GM18909 (cell line): ENCODE measurements around the gene C9orf50.

Source experiments
- ATAC-seq: cut with Tn5 transposase; IDR thresholded peaks from one replicate; pipeline ENCODE4 v1.9.1; 2021; ENCODE audit warnings: mild to moderate bottlenecking; ENCODE audit not compliant: unreplicated experiment, poor library complexity

The C9orf50 gene

DNA sequence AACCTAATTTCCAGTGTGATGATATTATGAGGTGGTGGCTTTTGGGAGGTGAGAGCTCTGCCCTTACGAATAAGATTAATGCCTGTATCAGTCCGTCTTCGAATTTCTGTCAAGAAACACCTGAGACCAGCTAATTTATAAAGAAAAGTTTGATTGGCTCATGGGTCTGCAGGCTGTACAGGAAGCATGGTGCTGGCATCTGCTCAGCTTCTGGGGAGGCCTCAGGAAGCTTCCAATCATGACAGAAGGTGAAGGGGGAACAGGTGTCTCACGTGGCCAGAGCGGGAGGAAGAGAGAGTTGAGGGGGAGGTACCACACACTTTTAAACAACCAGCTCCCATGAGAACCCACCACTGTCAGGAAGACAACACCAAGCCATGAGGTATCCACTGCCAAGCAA lies 46.9 kb downstream of the C9orf50 start:
- ATAC-seq = no peak

DNA sequence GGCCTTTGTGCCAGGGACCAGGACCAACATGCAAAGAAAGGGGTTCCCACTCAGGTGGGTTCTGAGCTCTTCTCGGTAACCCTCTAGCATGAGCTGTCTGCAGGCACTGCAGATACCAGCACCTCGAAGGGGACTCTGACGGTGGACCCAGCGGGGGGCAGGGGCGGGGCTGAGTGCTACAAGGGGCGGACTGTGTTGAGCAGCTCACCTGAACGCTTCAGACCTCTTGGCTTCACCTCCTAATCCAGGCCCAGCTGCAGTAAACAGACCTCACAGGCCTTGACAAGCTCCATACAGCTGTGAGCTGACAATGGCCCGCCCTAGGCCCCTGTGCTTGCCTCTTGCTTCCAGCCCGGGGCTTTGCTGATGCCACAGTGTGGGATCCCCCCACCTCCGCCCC lies 48.4 kb downstream of the C9orf50 start:
- no peak for ATAC-seq

DNA sequence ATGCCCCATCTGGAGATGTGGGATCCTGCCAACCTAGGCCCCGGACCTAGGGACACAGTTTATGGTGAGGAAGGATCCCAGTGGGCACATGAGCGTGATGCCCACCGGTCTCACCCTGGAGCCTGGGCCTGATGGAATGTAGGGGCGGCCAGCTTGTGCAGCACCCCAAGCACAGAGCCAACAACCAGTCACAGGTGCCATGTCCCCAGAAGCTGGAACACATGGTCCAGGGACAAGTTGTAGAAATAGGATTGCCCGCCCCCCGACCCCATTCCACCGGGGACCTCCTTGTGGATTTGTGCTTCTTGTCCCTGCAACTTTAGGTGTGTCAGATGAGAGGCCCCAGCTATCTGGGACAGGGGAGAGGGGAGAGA lies 48.9 kb downstream of the C9orf50 start:
- no peak for ATAC-seq

DNA sequence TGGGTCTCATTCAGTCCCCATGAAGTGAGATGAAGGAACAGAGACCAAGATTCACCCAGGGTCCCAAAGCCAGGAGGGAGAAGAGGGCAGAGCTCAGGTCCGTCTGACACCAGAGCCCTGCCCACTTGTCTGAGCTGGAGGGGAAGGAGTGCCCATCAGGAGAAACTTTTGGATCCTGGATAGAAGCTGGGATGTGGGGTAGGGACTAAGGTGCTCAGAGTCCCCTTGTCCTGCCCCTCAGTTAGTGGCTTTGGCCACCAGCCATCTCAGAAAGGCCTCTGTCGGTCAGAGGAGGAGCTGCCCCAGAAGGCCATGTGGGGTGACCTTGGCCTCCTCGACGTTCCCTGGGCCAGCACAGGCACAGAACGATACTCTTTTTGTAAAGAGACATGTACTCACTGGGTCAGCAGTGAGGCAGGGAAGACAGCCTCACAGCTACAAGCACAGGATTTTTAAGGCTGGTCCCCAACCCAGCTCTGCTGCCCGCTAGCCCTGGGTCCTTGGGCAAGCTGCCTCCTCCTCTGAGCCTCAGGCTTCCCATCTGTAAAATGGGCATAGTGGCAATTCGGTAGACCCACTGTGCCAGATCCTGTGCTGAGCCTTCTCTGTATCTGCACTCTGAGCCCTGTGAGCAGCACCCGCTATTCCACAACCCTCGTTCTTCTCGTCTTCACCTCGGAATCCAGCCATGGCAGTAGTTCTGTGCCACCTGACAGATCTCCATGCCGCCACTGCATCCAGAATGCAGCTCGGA lies 49.4 kb downstream of the C9orf50 start:
- ATAC-seq = no peak

DNA sequence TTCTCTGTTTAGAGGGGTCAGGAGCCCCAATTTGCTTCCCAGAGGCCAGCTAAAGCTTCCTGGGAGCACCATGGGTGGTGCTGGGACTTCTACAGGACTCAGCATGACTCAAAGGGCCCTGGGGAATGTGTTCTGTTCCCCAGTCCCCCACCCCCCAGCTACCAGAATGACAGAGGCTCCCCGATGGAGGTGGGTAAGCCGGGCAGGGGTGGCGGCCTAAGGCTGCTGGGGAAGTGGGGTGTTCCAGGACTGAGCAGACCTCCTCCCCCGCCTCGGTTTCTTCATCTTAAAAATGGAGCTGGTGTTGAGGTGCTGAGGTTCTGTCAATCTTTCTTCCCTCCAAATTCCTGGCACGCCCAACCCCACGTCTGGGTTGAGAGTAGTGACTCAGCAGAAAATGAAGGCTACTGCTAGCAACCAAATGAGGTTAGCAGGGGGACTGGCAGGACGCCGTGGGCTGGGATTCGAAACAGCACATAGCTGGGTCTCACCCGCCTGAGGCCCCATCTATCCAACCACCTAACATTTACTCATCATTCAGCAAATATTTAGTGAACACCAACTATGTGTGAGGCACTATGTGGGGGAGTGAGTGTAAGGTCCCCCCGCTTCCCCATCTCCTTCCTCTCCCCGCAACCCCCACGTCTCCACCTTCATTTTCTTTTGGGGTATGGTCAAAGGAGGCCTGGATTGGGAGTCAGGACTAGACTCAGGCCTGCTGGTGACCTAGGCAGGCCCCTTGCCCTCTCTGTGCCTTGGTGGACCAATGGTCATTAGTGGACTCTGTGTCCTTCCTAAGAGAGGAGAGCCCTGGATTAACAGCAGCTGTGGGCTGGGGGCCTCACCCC lies 50.2 kb downstream of the C9orf50 start:
- ATAC-seq = no peak

DNA sequence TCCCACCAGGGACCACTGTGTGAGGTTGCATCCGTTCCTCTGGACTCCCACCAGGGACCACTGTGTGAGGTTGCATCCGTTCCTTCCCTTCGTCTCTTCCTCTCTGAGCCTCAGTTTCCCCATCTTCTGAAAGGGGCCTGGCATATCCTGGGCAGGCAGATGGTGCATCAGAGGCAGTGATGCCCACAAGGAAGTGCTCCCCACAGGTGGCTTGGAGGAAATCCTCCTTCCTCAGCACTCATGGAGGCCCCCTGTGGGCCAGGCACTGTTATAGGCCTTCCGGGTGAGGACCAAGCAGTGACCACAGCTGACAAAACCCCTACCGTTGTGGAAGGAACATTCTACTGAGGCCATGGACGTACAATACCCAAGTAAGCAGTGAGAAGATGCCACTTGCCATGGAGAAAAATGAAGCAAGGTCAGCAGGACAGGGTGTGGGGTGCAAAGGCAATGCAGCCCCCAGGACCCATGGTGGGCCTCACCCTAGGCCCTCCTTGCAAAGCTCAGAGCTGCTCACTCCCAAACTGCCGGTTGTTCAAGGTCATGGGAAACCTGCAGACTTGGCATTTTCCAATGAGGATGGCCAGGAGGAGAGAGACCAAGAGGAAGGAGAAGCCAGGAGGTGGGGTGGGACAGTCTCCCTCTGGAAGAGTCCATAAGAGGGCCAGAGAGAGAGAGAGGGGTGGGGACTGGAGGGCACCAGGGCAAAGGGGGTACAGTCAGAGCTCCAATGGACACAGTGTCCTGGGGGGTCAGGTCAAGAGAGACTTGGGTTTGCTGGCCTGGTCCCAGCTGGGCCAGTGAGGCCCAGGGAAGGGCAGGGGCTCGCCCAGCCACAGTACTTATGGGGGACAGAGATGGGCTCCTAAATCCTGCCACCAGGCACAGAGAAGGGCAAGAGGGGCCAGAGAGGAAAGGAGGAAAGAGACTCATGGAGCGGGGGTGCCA lies 51.1 kb downstream of the C9orf50 start:
- ATAC-seq = no peak

DNA sequence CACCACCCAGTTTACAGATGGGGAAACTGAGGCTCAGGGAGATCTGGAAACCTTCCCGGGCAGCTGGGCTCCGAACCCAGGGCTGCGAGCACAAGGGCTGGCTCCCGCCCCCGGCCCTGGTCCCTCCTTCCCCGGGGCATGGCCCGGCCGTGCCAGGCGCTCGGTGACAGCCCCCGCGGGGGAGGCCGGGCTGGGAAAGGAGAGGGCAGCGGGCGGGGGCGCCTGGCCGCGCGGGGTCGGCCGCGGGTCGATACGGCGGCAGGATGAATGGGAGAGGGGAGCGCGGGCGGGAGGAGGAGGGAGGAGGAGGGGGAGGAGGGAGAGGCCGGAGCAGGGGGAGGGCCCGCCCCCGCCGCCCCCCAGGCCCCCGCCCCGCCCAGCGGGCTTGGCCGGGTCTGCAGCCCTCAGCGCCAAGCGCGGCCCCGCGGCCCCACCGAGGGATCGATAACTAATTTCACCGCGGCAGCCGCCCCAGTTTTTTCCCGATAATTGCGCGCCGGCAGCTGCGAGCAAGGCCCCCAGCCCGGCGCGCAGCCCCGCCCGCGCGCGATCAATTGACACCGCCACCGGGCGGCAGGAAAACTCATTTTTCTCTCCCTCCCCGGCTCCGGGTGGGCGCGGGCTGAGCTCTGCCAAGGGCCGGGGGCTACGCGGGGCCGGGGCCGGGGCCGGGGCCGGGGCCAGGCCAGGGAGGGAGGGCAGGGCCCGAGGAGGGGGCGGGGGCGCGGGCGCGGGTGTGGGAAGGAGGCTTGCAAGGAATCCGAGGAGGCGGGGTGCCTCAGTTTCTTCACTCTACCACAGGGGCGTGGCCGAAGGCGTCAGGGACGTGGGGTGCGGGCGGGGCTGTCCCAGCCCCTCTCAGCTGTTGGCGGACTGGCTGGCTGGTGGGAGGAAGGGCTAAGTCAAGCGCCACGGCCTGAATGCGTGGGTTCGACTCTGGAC lies 52.1 kb downstream of the C9orf50 start:
- no peak for ATAC-seq

DNA sequence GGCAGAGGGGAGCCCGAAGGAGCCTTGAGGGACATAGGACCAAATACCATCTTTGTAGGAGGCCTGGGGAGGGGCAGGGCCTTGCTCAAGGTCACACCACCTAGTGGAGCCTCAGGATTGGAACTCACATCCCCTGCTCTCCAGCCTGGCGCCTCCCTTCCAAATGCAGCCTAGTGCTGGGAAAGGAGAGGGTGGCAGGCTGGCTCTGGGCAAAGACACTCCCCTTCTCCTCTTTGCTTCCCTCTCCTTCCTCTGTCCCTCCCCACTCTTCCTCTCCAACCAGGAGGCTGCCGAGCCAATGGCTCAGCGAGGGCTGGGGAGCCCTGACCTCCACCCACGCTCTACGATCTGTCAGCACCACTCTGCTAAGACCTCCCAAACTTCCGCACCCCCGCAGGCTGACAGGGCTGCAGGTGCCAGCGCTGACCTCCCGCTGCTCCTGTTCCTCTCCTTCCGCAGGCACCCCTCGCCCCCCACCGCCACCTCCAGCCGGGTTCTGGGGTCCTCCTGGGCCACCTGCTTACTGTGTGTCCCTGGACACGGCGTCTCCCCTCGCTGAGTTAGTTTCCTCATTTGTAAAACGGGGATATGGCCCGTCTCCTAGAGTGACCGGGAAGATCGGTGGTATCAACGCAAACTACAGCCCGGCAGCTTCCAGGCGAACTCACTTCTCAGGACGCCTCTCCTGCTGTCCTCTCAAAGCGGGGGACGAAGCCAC lies 52.9 kb downstream of the C9orf50 start:
- no peak for ATAC-seq

DNA sequence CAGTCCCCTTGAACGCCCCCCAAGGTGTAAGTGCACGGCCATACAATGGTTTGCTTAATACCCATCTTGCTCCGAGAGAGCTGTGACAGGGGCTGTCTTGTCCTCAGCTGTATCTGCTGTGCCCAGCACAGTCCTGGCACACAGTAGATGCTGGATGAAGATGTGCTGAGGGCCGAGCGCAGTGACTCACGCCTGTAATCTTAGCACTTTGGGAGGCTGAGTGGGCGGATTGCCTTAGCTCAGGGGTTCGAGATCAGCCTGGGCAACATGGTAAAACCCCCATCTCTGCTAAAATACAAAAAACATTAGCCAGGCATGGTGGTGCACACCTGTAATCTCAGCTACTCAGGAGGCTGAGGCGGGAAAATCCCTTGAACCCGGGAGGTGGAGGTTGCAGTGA lies 53.6 kb downstream of the C9orf50 start:
- ATAC-seq = no peak

DNA sequence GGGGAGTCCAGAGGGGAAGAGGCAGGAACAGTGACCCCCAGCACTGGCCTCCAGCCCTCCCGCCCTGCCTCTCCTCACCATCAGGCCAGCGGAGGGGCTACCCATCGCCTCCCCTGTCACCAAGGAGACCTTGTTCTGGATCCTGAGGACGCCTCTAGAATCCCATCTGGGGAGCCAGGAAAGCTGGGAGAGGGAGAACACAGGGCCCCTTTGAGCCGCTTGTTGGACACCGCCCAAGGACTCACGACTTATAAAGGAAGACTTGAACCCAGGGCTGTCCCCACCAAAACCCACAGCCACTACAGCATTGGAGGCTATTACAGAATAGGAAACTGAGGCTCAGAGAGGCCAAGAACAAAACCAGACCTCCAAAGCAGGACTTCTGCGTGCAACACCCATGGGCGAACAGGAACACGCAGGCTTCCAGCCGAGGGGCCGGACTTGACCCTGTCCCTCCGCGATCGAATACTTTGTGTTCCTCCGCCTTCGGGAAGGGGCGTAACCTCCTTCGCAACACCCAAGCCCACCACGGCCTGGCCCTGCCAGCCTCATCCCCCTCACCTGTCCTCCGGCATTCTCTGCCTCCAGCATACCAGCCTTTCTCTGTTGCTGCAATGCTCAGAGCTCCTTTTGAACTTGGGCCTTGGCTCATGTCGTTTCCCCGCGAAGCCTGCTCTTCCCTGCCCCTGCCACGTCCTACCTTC lies 54.2 kb downstream of the C9orf50 start:
- no peak for ATAC-seq

DNA sequence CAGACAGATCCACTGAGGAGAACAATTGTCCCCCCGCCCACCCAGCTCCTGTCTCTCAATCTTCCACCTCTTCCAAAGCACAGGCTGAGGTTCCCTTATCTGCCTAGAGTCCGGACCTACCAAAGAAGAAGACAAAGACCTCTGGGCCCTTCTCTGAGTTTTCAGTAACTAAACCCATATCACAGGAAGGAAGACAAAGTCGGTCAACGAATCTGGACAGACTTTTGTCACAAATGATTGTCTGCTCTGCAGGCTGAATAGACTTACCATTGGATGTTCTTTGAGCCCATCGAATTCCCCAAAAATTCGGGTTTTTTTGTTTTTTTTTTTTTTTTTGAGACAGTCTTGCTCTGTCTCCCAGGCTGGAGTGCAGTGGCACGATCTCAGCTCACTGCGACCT lies 58.0 kb downstream of the C9orf50 start:
- no peak for ATAC-seq

DNA sequence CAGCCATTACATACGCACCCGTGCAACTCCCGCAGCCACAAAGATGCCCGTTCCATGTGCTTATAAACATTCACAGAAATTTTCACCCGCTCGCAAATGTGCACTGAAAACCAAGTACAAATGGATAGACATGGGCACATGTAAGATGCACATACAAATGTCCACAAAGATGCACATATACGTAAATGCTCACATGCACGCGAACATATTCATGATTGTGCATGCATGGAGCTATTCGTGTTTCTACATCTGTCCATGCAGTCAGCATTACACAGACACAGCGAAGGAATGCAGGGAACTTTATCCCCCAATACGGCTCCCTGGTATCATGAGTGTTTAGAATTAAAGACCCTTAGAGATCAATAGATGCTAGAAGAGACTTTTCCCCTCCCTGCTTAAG lies 58.4 kb downstream of the C9orf50 start:
- ATAC-seq = no peak
